ENCODE measurements around the gene CACHD1. TPM values are rescaled to one million over a fixed set of nuclear protein-coding genes. Genes with fewer than 3 reads are reported as not detected.

Gene CACHD1
- total and polyA plus RNA-seq, 2 donors from 2014 or later = 3.9 to 8.2 TPM

- Histone ChIP-seq H3K27me3 (ENCODE audit: control insufficient read depth, insufficient read depth, low read length) (no peaks in the 10 kb centered on the region), H3K4me3 (ENCODE audit: low read length in 3 of 3) (no peak overlapping the region), H3K36me3 (ENCODE audit: control insufficient read depth in 2 of 3, insufficient read depth in 3 of 3, low read length in 3 of 3) (no peaks in the 10 kb centered on the region), H3K9ac (ENCODE audit: low read length in 3 of 3) (no peak overlapping the region), H3K4me1 (ENCODE audit: control insufficient read depth in 2 of 3, insufficient read depth in 2 of 3, low read depth in 1 of 3, low read length in 3 of 3) (peaks cover 2 to 5% (median 4%) of the 10 kb centered on the region in 3 donors), H3K27ac (ENCODE audit: low read depth in 2 of 2, low read length in 2 of 2) (no peak overlapping the region), H3K9me3 (ENCODE audit: control insufficient read depth in 2 of 3, insufficient read depth in 1 of 3, low read length in 3 of 3) (no peaks in the 10 kb centered on the region)
- FAIRE-seq = no peak
- intact Hi-C loops (cut with DNase I) = no loop called here
- no peak for DNase-seq
- no peak for TF ChIP-seq CTCF (IDR thresholded peaks at IDR 0.05; ENCODE audit: borderline replicate concordance, extremely low read depth, insufficient read depth)
These were observed 28.4 kb downstream of the CACHD1 start for GRCh38 chr1:64498325-64498724.

- FAIRE-seq (no peak), DNase-seq (no peak)
- H3K27me3 ChIP-seq (ENCODE audit: control insufficient read depth, insufficient read depth, low read length) = no peaks in the 10 kb centered on the region
- intact Hi-C loops (cut with DNase I) = no loop called here
- H3K9ac ChIP-seq (ENCODE audit: low read length in 3 of 3) = no peak overlapping the region
- no peak overlapping the region for H3K27ac ChIP-seq (ENCODE audit: low read depth in 2 of 2, low read length in 2 of 2)
- TF ChIP-seq CTCF (IDR thresholded peaks at IDR 0.05; ENCODE audit: borderline replicate concordance, extremely low read depth, insufficient read depth) = no peak
- H3K4me3 ChIP-seq (ENCODE audit: low read length in 3 of 3) = no peak overlapping the region
- no peaks in the 10 kb centered on the region for H3K9me3 ChIP-seq (ENCODE audit: control insufficient read depth in 2 of 3, insufficient read depth in 1 of 3, low read length in 3 of 3)
- H3K36me3 ChIP-seq (ENCODE audit: control insufficient read depth in 2 of 3, insufficient read depth in 3 of 3, low read length in 3 of 3) = no peaks in the 10 kb centered on the region
- H3K4me1 ChIP-seq (ENCODE audit: control insufficient read depth in 2 of 3, insufficient read depth in 2 of 3, low read depth in 1 of 3, low read length in 3 of 3) = peaks cover 2 to 5% (median 4%) of the 10 kb centered on the region in 3 donors
These were observed 29.1 kb downstream of the CACHD1 start for GRCh38 chr1:64499011-64499410.

GRCh38 chr1:64499966-64500365 lies 30.0 kb downstream of the CACHD1 start:
- H3K27me3 ChIP-seq (ENCODE audit: control insufficient read depth, insufficient read depth, low read length) = no peaks in the 10 kb centered on the region
- DNase-seq = no peak
- TF ChIP-seq CTCF (IDR thresholded peaks at IDR 0.05; ENCODE audit: borderline replicate concordance, extremely low read depth, insufficient read depth) = no peak
- H3K4me3 ChIP-seq (ENCODE audit: low read length in 3 of 3) = no peak overlapping the region
- intact Hi-C loops (cut with DNase I) = no loop called here
- H3K4me1 ChIP-seq (ENCODE audit: control insufficient read depth in 2 of 3, insufficient read depth in 2 of 3, low read depth in 1 of 3, low read length in 3 of 3) = peaks cover 2 to 11% (median 4%) of the 10 kb centered on the region in 3 donors
- no peak for FAIRE-seq
- no peaks in the 10 kb centered on the region for H3K36me3 ChIP-seq (ENCODE audit: control insufficient read depth in 2 of 3, insufficient read depth in 3 of 3, low read length in 3 of 3)
- H3K9me3 ChIP-seq (ENCODE audit: control insufficient read depth in 2 of 3, insufficient read depth in 1 of 3, low read length in 3 of 3) = no peaks in the 10 kb centered on the region
- no peak overlapping the region for H3K9ac ChIP-seq (ENCODE audit: low read length in 3 of 3)
- H3K27ac ChIP-seq (ENCODE audit: low read depth in 2 of 2, low read length in 2 of 2) = no peak overlapping the region

GRCh38 chr1:64502083-64502482 lies 32.2 kb downstream of the CACHD1 start:
- Histone ChIP-seq H3K36me3 (ENCODE audit: control insufficient read depth in 2 of 3, insufficient read depth in 3 of 3, low read length in 3 of 3) (no peaks in the 10 kb centered on the region), H3K27ac (ENCODE audit: low read depth in 2 of 2, low read length in 2 of 2) (no peak overlapping the region), H3K4me3 (ENCODE audit: low read length in 3 of 3) (no peak overlapping the region), H3K9me3 (ENCODE audit: control insufficient read depth in 2 of 3, insufficient read depth in 1 of 3, low read length in 3 of 3) (no peaks in the 10 kb centered on the region), H3K27me3 (ENCODE audit: control insufficient read depth, insufficient read depth, low read length) (no peaks in the 10 kb centered on the region), H3K4me1 (ENCODE audit: control insufficient read depth in 2 of 3, insufficient read depth in 2 of 3, low read depth in 1 of 3, low read length in 3 of 3) (peaks cover 0 to 11% (median 6%) of the 10 kb centered on the region in 3 donors), H3K9ac (ENCODE audit: low read length in 3 of 3) (no peak overlapping the region)
- TF ChIP-seq CTCF (IDR thresholded peaks at IDR 0.05; ENCODE audit: borderline replicate concordance, extremely low read depth, insufficient read depth) = no peak
- FAIRE-seq = no peak
- intact Hi-C loops (cut with DNase I) = no loop called here
- peak in 2 of 5 donors; percentile 71 to 72 for DNase-seq
